ENCODE results near the gene RIN3. TPM values are rescaled to one million over a fixed set of nuclear protein-coding genes. Genes with fewer than 3 reads are reported as not detected.

The RIN3 gene
- total and polyA plus RNA-seq, 2 of the 4 experiments (the other 2 are of a cell fraction), result 2.5 to 11.1 TPM

- Histone ChIP-seq H2BK5ac (ENCODE audit: low read depth, low read length, poor library complexity, severe bottlenecking) (no peak overlapping the region), H2BK20ac (ENCODE audit: low read depth, low read length) (no peak overlapping the region), H3K27ac (ENCODE audit: insufficient read depth, low read length) (no peak overlapping the region), H3K4me2 (ENCODE audit: low read depth, low read length) (no peak overlapping the region), H3K23ac (ENCODE audit: low read depth, low read length) (no peak overlapping the region), H3K36me3 (ENCODE audit: control insufficient read depth, insufficient read depth, low read length) (peaks cover 5% of the 10 kb centered on the region; the same call in 1 of the 2 replicates), H3K18ac (ENCODE audit: low read depth, low read length) (no peak overlapping the region), H3K4ac (ENCODE audit: low read depth, low read length) (no peak overlapping the region), H3K27me3 (ENCODE audit: control insufficient read depth, insufficient read depth, low read length) (peaks cover 27% of the 10 kb centered on the region), H3K79me1 (ENCODE audit: low read depth in 1 of 2, low read length in 2 of 2) (no peaks in the 10 kb centered on the region), H4K91ac (ENCODE audit: insufficient read depth, low read depth, low read length) (no peak overlapping the region), H2BK120ac (ENCODE audit: low read depth, low read length) (no peak overlapping the region), H3K9me1 (ENCODE audit: insufficient read depth, low read length) (no peaks in the 10 kb centered on the region), H2AK5ac (ENCODE audit: low read depth, low read length) (no peak overlapping the region), H3K9ac (ENCODE audit: low read depth, low read length) (no peak overlapping the region), H4K5ac (ENCODE audit: low read depth, low read length) (no peak overlapping the region), H4K8ac (ENCODE audit: low read depth in 2 of 2, low read length in 2 of 2) (no peak overlapping the region), H3K56ac (ENCODE audit: extremely low read depth, insufficient read depth, low read length) (no peak overlapping the region), H3K14ac (replicated peaks; ENCODE audit: low read depth, low read length) (no peak overlapping the region), H3K4me1 (ENCODE audit: control insufficient read depth, insufficient read depth, low read length) (peaks cover 4% of the 10 kb centered on the region), H4K20me1 (ENCODE audit: insufficient read depth, low read length) (peaks cover 3% of the 10 kb centered on the region; the same call in 1 of the 2 replicates), H2BK15ac (ENCODE audit: low read depth, low read length) (no peak overlapping the region), H2AFZ (replicated peaks; ENCODE audit: low read length, poor library complexity) (no peak overlapping the region), H3K9me3 (ENCODE audit: control insufficient read depth, insufficient read depth, low read length) (peaks cover 3% of the 10 kb centered on the region), H2AK9ac (replicated peaks; ENCODE audit: low read depth, low read length, poor library complexity) (no peak overlapping the region), H3K4me3 (ENCODE audit: insufficient read depth, low read depth, low read length) (no peak overlapping the region)
- intact Hi-C loops (cut with micrococcal nuclease) (no loop called here), dilution Hi-C loops (cut with HindIII; ENCODE audit: low sequenced_read_pairs, unreplicated experiment) (no loop called here), in situ Hi-C loops (cut with MboI; ENCODE audit: low sequenced_read_pairs) (no loop called here)
- BruUV-seq (replicated peaks), result no TSS peak
- ATAC-seq (ENCODE audit: low read depth) (no peak), DNase-seq (no peak)
- no CpG with 5 or more reads among the region's 4 CpGs for WGBS, 2 experiments (ENCODE audit: extremely low coverage in 2 of 2, insufficient read length in 1 of 2)
- POLR2A ChIA-PET (ENCODE audit: unreplicated experiment), result no interaction called here
- TF ChIP-seq CTCF (conservative IDR thresholded peaks at IDR 0.05; ENCODE audit: low read depth, low read length) (no peak), CHD1 (IDR thresholded peaks at IDR 0.05; ENCODE audit: low read depth, low read length) (no peak), NFE2L2 (IDR thresholded peaks at IDR 0.05; ENCODE audit: low read depth, low read length) (no peak), USF2 (IDR thresholded peaks at IDR 0.05; ENCODE audit: low read depth, low read length) (no peak), FOS (IDR thresholded peaks at IDR 0.05; ENCODE audit: low read depth, low read length) (no peak)
- CTCF ChIA-PET, result interaction anchor here (0.6 kb wide), 1 partner anchor 19 kb away, joined by 3 read pairs; no protein-coding TSS in a partner anchor
Measured at GRCh38 chr14:92733007-92733406, 219.4 kb downstream of the RIN3 start.
